Measurements from ENCODE around the gene RPL18A. TPM values are rescaled to one million over a fixed set of nuclear protein-coding genes. Genes with fewer than 3 reads are reported as not detected.

The RPL18A gene
- total and polyA plus RNA-seq, 8 donors = 854 to 4,061 (median 1,544) TPM

DNA sequence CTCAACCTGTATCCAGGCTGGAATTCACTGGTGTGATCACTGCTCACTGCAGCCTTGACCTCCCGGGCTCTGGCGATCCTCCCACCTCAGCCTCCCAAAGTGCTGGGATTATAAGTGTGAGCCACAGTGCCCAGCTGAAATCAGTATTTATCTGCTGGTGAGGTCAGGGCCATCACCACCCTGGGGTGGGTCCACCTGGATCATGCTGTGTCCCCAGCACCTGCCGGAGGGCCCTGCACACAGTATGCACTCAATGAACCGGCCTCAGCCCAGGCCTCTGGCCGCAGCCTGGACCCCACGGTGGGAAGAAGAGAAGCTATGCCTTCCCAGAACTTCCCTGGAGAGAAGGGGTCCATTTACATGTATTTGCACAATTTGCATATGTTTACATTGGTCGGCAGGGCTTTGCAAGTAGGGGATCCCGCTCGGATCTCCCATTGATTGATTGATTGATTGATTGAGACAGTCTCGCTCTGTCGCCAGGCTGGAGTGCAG, 9.5 kb downstream of the RPL18A start:
- Histone ChIP-seq H3K27ac (no peak overlapping the region), H3K9me3 (no peaks in the 10 kb centered on the region), H3K36me3 (peaks cover 3 to 22% (median 15%) of the 10 kb centered on the region in 4 donors), H3K4me3 (no peak overlapping the region), H3K27me3 (peaks cover 18 to 52% (median 45%) of the 10 kb centered on the region in 3 donors), H3K4me1 (peaks cover 20 to 55% (median 39%) of the 10 kb centered on the region in 4 donors)
- no peak for DNase-seq
- TF ChIP-seq EP300 (IDR thresholded peaks at IDR 0.05) (no peak), POLR2AphosphoS5 (IDR thresholded peaks at IDR 0.05) (no peak), POLR2A (IDR thresholded peaks at IDR 0.05) (no peak)
- TF ChIP-seq, protein P1, sequence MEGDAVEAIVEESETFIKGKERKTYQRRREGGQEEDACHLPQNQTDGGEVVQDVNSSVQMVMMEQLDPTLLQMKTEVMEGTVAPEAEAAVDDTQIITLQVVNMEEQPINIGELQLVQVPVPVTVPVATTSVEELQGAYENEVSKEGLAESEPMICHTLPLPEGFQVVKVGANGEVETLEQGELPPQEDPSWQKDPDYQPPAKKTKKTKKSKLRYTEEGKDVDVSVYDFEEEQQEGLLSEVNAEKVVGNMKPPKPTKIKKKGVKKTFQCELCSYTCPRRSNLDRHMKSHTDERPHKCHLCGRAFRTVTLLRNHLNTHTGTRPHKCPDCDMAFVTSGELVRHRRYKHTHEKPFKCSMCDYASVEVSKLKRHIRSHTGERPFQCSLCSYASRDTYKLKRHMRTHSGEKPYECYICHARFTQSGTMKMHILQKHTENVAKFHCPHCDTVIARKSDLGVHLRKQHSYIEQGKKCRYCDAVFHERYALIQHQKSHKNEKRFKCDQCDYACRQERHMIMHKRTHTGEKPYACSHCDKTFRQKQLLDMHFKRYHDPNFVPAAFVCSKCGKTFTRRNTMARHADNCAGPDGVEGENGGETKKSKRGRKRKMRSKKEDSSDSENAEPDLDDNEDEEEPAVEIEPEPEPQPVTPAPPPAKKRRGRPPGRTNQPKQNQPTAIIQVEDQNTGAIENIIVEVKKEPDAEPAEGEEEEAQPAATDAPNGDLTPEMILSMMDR (IDR thresholded peaks at IDR 0.05) = no peak
- 48 to 60% (median 51%) methylated on average over 11 of the region's 11 CpGs for WGBS, 5 donors
- intact Hi-C loops (cut with DNase I; ENCODE audit: low total_unique reads) = loop anchor here (10.0 kb wide), 1 partner anchor 126 kb away; no protein-coding TSS in a partner anchor

DNA sequence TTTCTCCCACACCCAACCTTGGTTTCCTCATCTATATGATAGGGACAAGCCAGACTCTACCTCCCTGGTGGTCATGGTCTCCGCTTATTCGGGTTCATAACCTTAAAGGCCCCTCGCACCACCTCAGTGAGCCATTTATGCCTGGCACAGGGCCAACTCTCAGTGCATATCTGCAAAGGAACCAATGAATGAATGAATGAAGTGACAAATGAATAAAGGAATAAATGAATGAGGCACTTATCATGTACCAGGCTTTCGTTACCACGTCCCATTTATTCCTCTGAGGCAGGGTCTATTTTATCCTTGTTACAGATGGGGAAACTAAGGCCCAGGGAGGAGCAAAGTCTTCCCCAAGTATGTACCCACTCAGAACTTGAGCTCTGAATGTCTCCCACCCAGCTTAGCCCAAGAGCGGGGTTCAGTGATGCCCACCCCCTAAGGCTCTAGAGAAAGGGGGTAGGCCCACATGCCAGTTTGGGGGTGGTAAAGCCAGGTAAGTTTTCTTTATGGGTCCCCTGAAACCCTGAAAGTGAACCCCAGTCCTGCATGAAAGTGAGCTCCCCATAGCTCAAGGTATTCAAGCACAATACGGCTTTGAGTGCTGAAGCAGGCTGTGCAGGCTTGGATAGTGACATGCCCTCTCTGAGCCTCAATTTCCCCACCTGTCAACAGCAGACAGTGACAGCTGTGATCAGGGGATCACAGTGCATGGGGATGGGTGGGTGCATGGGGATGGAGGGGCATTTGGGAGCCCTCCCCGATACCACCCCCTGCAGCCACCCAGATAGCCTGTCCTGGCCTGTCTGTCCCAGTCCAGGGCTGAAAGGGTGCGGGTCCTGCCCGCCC, 11.5 kb downstream of the RPL18A start:
- intact Hi-C loops (cut with DNase I; ENCODE audit: low total_unique reads) = loop anchor here (5.0 kb wide), 1 partner anchor 61 kb away; the partner anchor contains the start of gene CCDC124
- TF ChIP-seq EP300 (IDR thresholded peaks at IDR 0.05) (no peak), POLR2AphosphoS5 (IDR thresholded peaks at IDR 0.05) (no peak)
- Histone ChIP-seq H3K4me1 (peaks cover 18 to 42% (median 32%) of the 10 kb centered on the region in 4 donors), H3K36me3 (peaks cover 0 to 1% (median 0%) of the 10 kb centered on the region in 4 donors), H3K27ac (peak overlapping the region in 1 of 5 donors; percentile 38), H3K27me3 (peaks cover 18 to 73% (median 55%) of the 10 kb centered on the region in 3 donors), H3K4me3 (peak overlapping the region in 2 of 4 donors; percentile 22 to 47), H3K9me3 (no peaks in the 10 kb centered on the region)
- WGBS, 5 donors = 64 to 70% (median 66%) methylated on average over 7 to 10 of the region's 10 CpGs
- no peak for DNase-seq

DNA sequence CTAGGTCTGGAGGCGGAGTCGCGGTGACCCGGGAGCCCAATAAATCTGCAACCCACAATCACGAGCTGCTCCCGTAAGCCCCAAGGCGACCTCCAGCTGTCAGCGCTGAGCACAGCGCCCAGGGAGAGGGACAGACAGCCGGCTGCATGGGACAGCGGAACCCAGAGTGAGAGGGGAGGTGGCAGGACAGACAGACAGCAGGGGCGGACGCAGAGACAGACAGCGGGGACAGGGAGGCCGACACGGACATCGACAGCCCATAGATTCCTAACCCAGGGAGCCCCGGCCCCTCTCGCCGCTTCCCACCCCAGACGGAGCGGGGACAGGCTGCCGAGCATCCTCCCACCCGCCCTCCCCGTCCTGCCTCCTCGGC, 12.2 kb downstream of the RPL18A start, which contains the start of gene SLC5A5:
Gene SLC5A5 (plus strand): TSS at position 68 of the 373 bp plus-strand sequence. CDS start 375 bp downstream, outside the sequence.
- TF ChIP-seq EP300 (IDR thresholded peaks at IDR 0.05) = no peak
- TF ChIP-seq POLR2AphosphoS5 (IDR thresholded peaks at IDR 0.05) = peak in 1 of 3 donors; percentile 28
- 0 to 6% (median 5%) methylated on average over 11 to 26 of the region's 26 CpGs for WGBS, 5 donors
- Histone ChIP-seq H3K36me3 (no peaks in the 10 kb centered on the region), H3K27me3 (peaks cover 18 to 77% (median 55%) of the 10 kb centered on the region in 3 donors), H3K9me3 (no peaks in the 10 kb centered on the region), H3K4me3 (peak within 1 kb of the TSS; percentile 22 to 47 (median 24)), H3K4me1 (peaks cover 18 to 36% (median 29%) of the 10 kb centered on the region in 4 donors), H3K27ac (peak within 1 kb of the TSS in 3 of 5 donors; percentile 14 to 39 (median 38))
- DNase-seq = no peak
- intact Hi-C loops (cut with DNase I; ENCODE audit: low total_unique reads) = loop anchor here (5.0 kb wide), 1 partner anchor 60 kb away; the partner anchor contains the start of gene CCDC124

DNA sequence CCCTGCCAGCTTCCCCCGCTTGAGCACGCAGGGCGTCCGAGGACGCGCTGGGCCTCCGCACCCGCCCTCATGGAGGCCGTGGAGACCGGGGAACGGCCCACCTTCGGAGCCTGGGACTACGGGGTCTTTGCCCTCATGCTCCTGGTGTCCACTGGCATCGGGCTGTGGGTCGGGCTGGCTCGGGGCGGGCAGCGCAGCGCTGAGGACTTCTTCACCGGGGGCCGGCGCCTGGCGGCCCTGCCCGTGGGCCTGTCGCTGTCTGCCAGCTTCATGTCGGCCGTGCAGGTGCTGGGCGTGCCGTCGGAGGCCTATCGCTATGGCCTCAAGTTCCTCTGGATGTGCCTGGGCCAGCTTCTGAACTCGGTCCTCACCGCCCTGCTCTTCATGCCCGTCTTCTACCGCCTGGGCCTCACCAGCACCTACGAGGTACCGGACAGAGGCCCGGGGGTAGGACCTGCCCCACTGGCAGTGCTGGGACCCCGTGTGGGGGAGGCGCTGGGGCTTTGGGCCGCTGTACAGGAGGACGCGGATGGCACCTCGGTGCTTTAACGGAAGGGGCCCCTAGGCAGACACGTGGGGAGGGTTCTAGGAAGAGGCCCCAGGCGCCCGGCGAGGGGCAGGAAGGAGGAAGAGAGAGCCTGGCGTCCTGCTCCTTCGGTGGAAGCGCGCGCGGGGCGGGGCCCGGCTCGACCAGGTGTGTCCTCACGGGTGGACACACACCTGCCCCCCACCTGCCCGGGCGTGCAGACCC, 12.7 kb downstream of the RPL18A start:
- Histone ChIP-seq H3K27ac (peak overlapping the region in 3 of 5 donors; percentile 14 to 38 (median 30)), H3K27me3 (peaks cover 18 to 82% (median 55%) of the 10 kb centered on the region in 3 donors), H3K36me3 (no peaks in the 10 kb centered on the region), H3K4me1 (peaks cover 18 to 32% (median 27%) of the 10 kb centered on the region in 4 donors), H3K4me3 (peak overlapping the region; percentile 22 to 47 (median 24)), H3K9me3 (no peaks in the 10 kb centered on the region)
- 5 to 12% (median 7%) methylated on average over 26 to 61 of the region's 61 CpGs for WGBS, 5 donors
- intact Hi-C loops (cut with DNase I; ENCODE audit: low total_unique reads) = loop anchor here (5.0 kb wide), 1 partner anchor 60 kb away; the partner anchor contains the start of gene CCDC124
- TF ChIP-seq, protein P1 (IDR thresholded peaks at IDR 0.05) = no peak
- TF ChIP-seq POLR2AphosphoS5 (IDR thresholded peaks at IDR 0.05) = no peak
- TF ChIP-seq EP300 (IDR thresholded peaks at IDR 0.05) = no peak
- TF ChIP-seq POLR2A (IDR thresholded peaks at IDR 0.05) = no peak
- no peak for DNase-seq
